ENCODE measurements around the gene NBEA.

The NBEA gene

GRCh38 chr13:35573639-35574038 lies 631.6 kb downstream of the NBEA start:
- Histone ChIP-seq H3K4me3 (ENCODE audit: low read length) (no peak overlapping the region), H3K9ac (ENCODE audit: low read depth, low read length) (peak overlapping the region; percentile 10; the same call in 1 of the 2 replicates), H3K27ac (ENCODE audit: low read length) (peak overlapping the region; percentile 1), H3K36me3 (ENCODE audit: insufficient read depth, low read depth, low read length) (no peaks in the 10 kb centered on the region), H3K4me1 (ENCODE audit: insufficient read depth, low read length) (peaks cover 29% of the 10 kb centered on the region), H3K27me3 (ENCODE audit: insufficient read depth, low read length) (no peaks in the 10 kb centered on the region), H3K9me3 (ENCODE audit: insufficient read depth, low read depth, low read length) (no peaks in the 10 kb centered on the region)

DNA sequence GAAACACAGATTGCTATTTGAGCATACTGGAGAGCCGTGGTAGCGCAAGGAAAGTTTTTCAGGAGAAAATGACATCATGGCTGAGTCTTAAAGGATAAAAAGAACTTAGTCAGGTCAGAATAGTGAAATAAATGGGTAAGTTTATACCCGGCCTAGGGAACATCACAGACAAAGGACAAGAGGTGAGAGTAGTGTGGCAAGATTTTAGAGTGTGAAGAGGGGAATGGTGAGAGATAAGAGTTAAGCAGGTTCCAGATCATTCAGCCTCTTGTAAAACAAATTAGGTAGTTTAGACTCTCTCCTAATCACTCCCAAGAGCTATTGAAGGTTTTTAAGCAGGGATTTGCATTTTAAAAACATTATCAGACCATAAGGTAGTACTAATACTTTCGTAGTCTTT lies 650.4 kb downstream of the NBEA start:
- no peak overlapping the region for H3K9ac ChIP-seq (ENCODE audit: low read depth, low read length)
- H3K27me3 ChIP-seq (ENCODE audit: insufficient read depth, low read length) = no peaks in the 10 kb centered on the region
- H3K4me1 ChIP-seq (ENCODE audit: insufficient read depth, low read length) = peaks cover 4% of the 10 kb centered on the region; the same call in 1 of the 2 replicates
- no peak overlapping the region for H3K27ac ChIP-seq (ENCODE audit: low read length)
- H3K9me3 ChIP-seq (ENCODE audit: insufficient read depth, low read depth, low read length) = no peaks in the 10 kb centered on the region
- no peak overlapping the region for H3K4me3 ChIP-seq (ENCODE audit: low read length)
- no peaks in the 10 kb centered on the region for H3K36me3 ChIP-seq (ENCODE audit: insufficient read depth, low read depth, low read length)

DNA sequence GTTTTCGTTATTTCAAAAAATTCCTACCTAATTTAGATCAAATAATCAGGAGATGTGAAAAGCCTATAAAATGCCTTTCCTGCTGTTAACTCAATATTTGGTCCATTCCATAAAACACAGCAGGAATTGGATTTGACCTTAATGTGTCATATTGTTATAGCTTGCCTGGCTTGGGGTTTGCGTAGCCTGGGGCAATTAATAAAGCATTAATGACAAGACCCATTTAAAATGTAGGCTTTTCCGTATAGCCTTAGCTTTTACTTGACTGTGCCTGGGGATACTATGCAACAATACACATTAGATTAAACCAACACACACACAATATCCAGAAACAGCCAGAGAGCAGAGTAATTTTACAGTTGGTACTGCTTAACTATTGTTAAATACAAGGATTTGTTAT lies 651.6 kb downstream of the NBEA start:
- peaks cover 4% of the 10 kb centered on the region; the same call in 1 of the 2 replicates for H3K4me1 ChIP-seq (ENCODE audit: insufficient read depth, low read length)
- no peaks in the 10 kb centered on the region for H3K27me3 ChIP-seq (ENCODE audit: insufficient read depth, low read length)
- H3K4me3 ChIP-seq (ENCODE audit: low read length) = no peak overlapping the region
- no peak overlapping the region for H3K9ac ChIP-seq (ENCODE audit: low read depth, low read length)
- H3K9me3 ChIP-seq (ENCODE audit: insufficient read depth, low read depth, low read length) = no peaks in the 10 kb centered on the region
- H3K27ac ChIP-seq (ENCODE audit: low read length) = no peak overlapping the region
- no peaks in the 10 kb centered on the region for H3K36me3 ChIP-seq (ENCODE audit: insufficient read depth, low read depth, low read length)

GRCh38 chr13:35594096-35594495 lies 652.0 kb downstream of the NBEA start:
- Histone ChIP-seq H3K27ac (ENCODE audit: low read length) (no peak overlapping the region), H3K9ac (ENCODE audit: low read depth, low read length) (no peak overlapping the region), H3K27me3 (ENCODE audit: insufficient read depth, low read length) (no peaks in the 10 kb centered on the region), H3K4me1 (ENCODE audit: insufficient read depth, low read length) (peaks cover 4% of the 10 kb centered on the region; the same call in 1 of the 2 replicates), H3K36me3 (ENCODE audit: insufficient read depth, low read depth, low read length) (no peaks in the 10 kb centered on the region), H3K9me3 (ENCODE audit: insufficient read depth, low read depth, low read length) (no peaks in the 10 kb centered on the region), H3K4me3 (ENCODE audit: low read length) (no peak overlapping the region)

DNA sequence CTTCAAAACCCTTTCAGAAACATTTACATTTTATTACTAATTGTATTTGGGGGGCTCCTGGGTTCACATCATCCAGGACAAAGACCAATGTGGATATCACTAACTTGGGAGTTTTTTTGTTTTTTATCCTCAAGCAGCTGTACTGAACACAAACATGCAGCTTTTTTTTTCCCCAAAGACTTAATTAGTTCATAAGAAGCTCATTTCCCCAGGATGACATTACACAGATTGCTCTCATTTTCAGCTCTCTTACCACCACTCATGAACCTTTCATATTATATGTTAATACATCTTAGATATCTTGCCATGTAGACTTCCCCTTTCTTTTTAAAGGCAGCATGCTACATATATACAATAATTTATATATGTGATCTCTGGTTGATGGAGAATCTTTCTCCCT lies 653.1 kb downstream of the NBEA start:
- Histone ChIP-seq H3K27ac (ENCODE audit: low read length) (no peak overlapping the region), H3K4me3 (ENCODE audit: low read length) (no peak overlapping the region), H3K27me3 (ENCODE audit: insufficient read depth, low read length) (no peaks in the 10 kb centered on the region), H3K4me1 (ENCODE audit: insufficient read depth, low read length) (peaks cover 4% of the 10 kb centered on the region; the same call in 1 of the 2 replicates), H3K9me3 (ENCODE audit: insufficient read depth, low read depth, low read length) (no peaks in the 10 kb centered on the region), H3K9ac (ENCODE audit: low read depth, low read length) (no peak overlapping the region), H3K36me3 (ENCODE audit: insufficient read depth, low read depth, low read length) (no peaks in the 10 kb centered on the region)

- H3K4me3 ChIP-seq (ENCODE audit: low read length) = no peak overlapping the region
- H3K4me1 ChIP-seq (ENCODE audit: insufficient read depth, low read length) = peaks cover 4% of the 10 kb centered on the region; the same call in 1 of the 2 replicates
- no peaks in the 10 kb centered on the region for H3K27me3 ChIP-seq (ENCODE audit: insufficient read depth, low read length)
- no peaks in the 10 kb centered on the region for H3K9me3 ChIP-seq (ENCODE audit: insufficient read depth, low read depth, low read length)
- no peak overlapping the region for H3K27ac ChIP-seq (ENCODE audit: low read length)
- H3K9ac ChIP-seq (ENCODE audit: low read depth, low read length) = no peak overlapping the region
- no peaks in the 10 kb centered on the region for H3K36me3 ChIP-seq (ENCODE audit: insufficient read depth, low read depth, low read length)
These were observed 654.4 kb downstream of the NBEA start for GRCh38 chr13:35596321-35597030.

DNA sequence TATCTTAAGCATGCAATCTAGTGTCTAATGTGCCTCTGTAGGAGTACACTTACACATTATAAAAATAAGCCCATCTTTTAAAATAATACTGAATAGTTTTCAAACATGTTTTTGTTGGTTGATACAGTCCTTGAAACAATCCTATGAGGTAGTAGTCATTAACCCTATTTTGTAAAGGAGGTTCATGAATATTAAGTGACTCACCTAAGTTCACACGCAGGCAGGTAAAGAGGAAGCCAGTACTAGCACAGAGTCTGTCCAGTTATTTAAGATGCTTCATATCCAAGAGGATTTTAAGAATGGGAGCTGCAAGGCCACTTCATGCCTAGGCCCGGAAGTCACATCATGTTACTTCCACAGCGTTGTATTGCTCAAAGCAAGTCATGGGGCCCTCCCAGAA lies 655.4 kb downstream of the NBEA start:
- no peaks in the 10 kb centered on the region for H3K27me3 ChIP-seq (ENCODE audit: insufficient read depth, low read length)
- no peaks in the 10 kb centered on the region for H3K9me3 ChIP-seq (ENCODE audit: insufficient read depth, low read depth, low read length)
- no peak overlapping the region for H3K9ac ChIP-seq (ENCODE audit: low read depth, low read length)
- H3K4me3 ChIP-seq (ENCODE audit: low read length) = no peak overlapping the region
- H3K27ac ChIP-seq (ENCODE audit: low read length) = no peak overlapping the region
- peaks cover 2% of the 10 kb centered on the region; the same call in 1 of the 2 replicates for H3K4me1 ChIP-seq (ENCODE audit: insufficient read depth, low read length)
- no peaks in the 10 kb centered on the region for H3K36me3 ChIP-seq (ENCODE audit: insufficient read depth, low read depth, low read length)

DNA sequence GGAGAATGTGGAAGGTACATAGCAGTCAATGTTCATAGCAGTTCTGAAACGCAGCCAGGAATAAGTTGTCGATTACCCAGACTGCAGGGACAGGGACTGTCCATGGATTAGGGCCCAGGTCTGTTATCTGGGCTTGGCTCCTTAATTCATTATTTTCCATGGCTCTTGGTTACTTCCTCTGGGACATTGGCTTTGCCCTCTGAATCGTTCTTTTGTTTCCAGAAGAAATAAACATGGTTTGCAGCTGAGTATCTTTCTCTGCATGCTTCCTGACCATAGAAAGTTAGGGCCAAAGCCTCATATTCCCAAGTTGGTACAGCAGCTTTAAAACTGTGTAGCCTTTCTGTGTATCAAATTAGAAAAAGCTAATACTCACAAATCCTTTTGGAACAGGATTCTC lies 656.2 kb downstream of the NBEA start:
- no peak overlapping the region for H3K9ac ChIP-seq (ENCODE audit: low read depth, low read length)
- no peaks in the 10 kb centered on the region for H3K9me3 ChIP-seq (ENCODE audit: insufficient read depth, low read depth, low read length)
- no peaks in the 10 kb centered on the region for H3K36me3 ChIP-seq (ENCODE audit: insufficient read depth, low read depth, low read length)
- no peak overlapping the region for H3K27ac ChIP-seq (ENCODE audit: low read length)
- H3K4me1 ChIP-seq (ENCODE audit: insufficient read depth, low read length) = no peaks in the 10 kb centered on the region
- no peak overlapping the region for H3K4me3 ChIP-seq (ENCODE audit: low read length)
- no peaks in the 10 kb centered on the region for H3K27me3 ChIP-seq (ENCODE audit: insufficient read depth, low read length)

GRCh38 chr13:35598790-35599369 lies 656.8 kb downstream of the NBEA start:
- H3K36me3 ChIP-seq (ENCODE audit: insufficient read depth, low read depth, low read length) = no peaks in the 10 kb centered on the region
- H3K27me3 ChIP-seq (ENCODE audit: insufficient read depth, low read length) = no peaks in the 10 kb centered on the region
- no peaks in the 10 kb centered on the region for H3K4me1 ChIP-seq (ENCODE audit: insufficient read depth, low read length)
- no peaks in the 10 kb centered on the region for H3K9me3 ChIP-seq (ENCODE audit: insufficient read depth, low read depth, low read length)
- H3K27ac ChIP-seq (ENCODE audit: low read length) = no peak overlapping the region
- no peak overlapping the region for H3K9ac ChIP-seq (ENCODE audit: low read depth, low read length)
- H3K4me3 ChIP-seq (ENCODE audit: low read length) = no peak overlapping the region

DNA sequence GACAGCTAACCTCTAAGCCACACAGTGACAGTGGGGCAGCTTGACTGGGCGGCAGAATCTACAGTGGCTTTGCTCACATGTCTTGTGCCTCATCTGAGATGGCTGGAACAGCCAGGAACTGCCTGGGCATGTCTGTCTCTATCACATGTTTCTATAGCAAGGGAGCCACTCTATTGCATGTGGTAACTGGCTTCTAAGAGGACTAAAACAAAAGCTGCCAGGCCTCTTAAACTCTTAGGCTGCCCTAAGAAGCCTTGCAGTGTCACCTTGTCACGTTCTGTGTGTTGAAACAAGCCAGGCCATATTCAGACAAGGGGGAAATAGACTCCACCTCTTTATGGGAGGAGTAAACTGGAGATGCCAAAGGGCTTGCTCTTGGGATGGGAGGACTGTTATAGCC lies 657.3 kb downstream of the NBEA start:
- Histone ChIP-seq H3K4me1 (ENCODE audit: insufficient read depth, low read length) (no peaks in the 10 kb centered on the region), H3K4me3 (ENCODE audit: low read length) (no peak overlapping the region), H3K36me3 (ENCODE audit: insufficient read depth, low read depth, low read length) (no peaks in the 10 kb centered on the region), H3K27me3 (ENCODE audit: insufficient read depth, low read length) (no peaks in the 10 kb centered on the region), H3K9ac (ENCODE audit: low read depth, low read length) (no peak overlapping the region), H3K27ac (ENCODE audit: low read length) (no peak overlapping the region), H3K9me3 (ENCODE audit: insufficient read depth, low read depth, low read length) (no peaks in the 10 kb centered on the region)

- no peak overlapping the region for H3K27ac ChIP-seq (ENCODE audit: low read length)
These were observed 658.1 kb downstream of the NBEA start for GRCh38 chr13:35600137-35600536.

DNA sequence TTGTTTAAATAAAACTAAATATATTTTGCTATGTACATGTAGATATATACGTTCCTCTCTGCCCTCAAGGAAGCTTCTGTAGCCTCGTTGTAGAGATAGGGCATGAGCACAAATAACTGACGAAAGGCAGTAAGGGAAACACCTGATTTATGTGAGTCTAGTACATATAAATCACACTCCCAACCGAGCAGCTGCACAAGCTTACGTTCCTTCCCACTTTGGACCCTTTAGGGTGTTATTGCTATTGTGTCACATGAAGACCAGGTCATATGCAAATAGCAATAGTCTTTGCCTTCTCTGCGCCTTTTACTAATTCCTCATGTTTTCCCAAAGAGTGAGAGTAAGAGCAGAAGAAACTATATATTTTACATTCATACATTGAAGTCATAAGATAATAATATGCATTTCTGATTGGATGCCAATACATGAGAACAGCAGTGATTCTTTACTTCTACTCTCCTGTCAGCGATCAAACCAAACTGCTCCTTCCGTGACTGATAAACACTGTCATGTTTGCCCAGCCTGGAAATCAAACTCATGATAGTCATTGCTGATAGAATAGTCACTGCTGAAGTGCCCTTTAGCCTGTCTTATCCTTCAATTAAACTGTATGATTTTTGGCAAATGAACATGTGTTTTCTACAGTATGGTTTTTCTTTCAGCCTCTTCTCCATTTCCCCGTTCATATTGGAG lies 661.7 kb downstream of the NBEA start:
- Histone ChIP-seq H3K27me3 (ENCODE audit: insufficient read depth, low read length) (no peaks in the 10 kb centered on the region), H3K4me1 (ENCODE audit: insufficient read depth, low read length) (no peaks in the 10 kb centered on the region), H3K27ac (ENCODE audit: low read length) (no peak overlapping the region), H3K4me3 (ENCODE audit: low read length) (no peak overlapping the region), H3K36me3 (ENCODE audit: insufficient read depth, low read depth, low read length) (no peaks in the 10 kb centered on the region), H3K9me3 (ENCODE audit: insufficient read depth, low read depth, low read length) (no peaks in the 10 kb centered on the region), H3K9ac (ENCODE audit: low read depth, low read length) (no peak overlapping the region)

More at GRCh38 chr13:35600137-35600536, 658.1 kb downstream of the NBEA start:
- H3K4me1 ChIP-seq (ENCODE audit: insufficient read depth, low read length) = no peaks in the 10 kb centered on the region
- no peak overlapping the region for H3K4me3 ChIP-seq (ENCODE audit: low read length)
- H3K9me3 ChIP-seq (ENCODE audit: insufficient read depth, low read depth, low read length) = no peaks in the 10 kb centered on the region
- no peaks in the 10 kb centered on the region for H3K27me3 ChIP-seq (ENCODE audit: insufficient read depth, low read length)
- H3K9ac ChIP-seq (ENCODE audit: low read depth, low read length) = no peak overlapping the region
- H3K36me3 ChIP-seq (ENCODE audit: insufficient read depth, low read depth, low read length) = no peaks in the 10 kb centered on the region
